BLaER1 (cell line): Measurements from ENCODE around the gene VPS41.

Experiments
- H3K27ac ChIP-seq: shearing (Covaris generic); formaldehyde crosslinking; 2 replicates; pipeline ENCODE4 v1.8.1; 2022
- H3K27me3 ChIP-seq: shearing (Covaris generic); formaldehyde crosslinking; 2 replicates; pipeline ENCODE4 v1.8.1; 2022
- H3K36me3 ChIP-seq: shearing (Covaris generic); formaldehyde crosslinking; 2 replicates; pipeline ENCODE4 v1.8.1; 2022
- H3K4me1 ChIP-seq: shearing (Covaris generic); formaldehyde crosslinking; 2 replicates; pipeline ENCODE4 v1.8.1; 2022
- H3K4me2 ChIP-seq: shearing (Covaris generic); formaldehyde crosslinking; 2 replicates; pipeline ENCODE4 v1.8.1; 2022
- H3K4me3 ChIP-seq: shearing (Covaris generic); formaldehyde crosslinking; 2 replicates; pipeline ENCODE4 v1.8.1; 2022
- H3K9ac ChIP-seq: shearing (Covaris generic); formaldehyde crosslinking; 2 replicates; pipeline ENCODE4 v1.8.1; 2022
- H3K9me3 ChIP-seq: shearing (Covaris generic); formaldehyde crosslinking; 2 replicates; pipeline ENCODE4 v1.8.1; 2022
- H4K20me1 ChIP-seq: shearing (Covaris generic); formaldehyde crosslinking; 2 replicates; pipeline ENCODE4 v1.8.1; 2022
- Cebpa-rat ChIP-seq: shearing (Covaris generic); IDR thresholded peaks from 2 replicates; pipeline ENCODE4 v1.8.1; 2022

Gene VPS41

DNA sequence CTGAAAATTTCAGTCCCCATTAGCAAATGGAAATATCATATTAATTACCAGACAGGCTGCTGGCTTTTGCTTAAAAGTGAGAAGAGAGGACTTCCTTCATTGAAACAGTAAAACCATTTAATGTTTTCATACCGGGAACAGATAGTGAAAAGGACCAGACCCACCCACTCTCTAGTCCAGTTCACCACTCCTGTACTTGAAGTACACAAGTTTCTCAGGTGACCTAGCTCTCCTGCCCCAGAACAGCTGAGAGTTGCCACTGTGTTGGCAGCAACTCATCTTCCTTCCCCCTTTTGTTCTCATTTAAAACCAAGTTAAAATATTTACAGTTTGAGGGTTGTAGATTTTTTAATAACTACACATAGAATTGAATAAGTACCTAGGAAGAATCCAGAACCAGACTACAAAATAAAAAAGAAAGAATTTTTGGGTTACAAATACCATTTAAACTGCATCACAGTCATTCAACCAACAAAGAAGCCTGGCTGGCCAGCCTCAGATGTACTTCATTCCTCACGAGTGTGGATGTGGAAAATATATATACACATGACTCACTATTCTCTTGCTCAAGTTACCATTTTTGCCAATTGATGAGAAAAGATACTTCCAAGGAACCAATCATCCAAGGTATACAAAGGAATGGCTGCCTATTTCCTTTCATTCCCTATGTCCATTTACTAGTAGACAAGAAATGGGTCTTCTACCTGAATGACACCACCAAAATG lies 68.1 kb downstream of the VPS41 start:
- Histone ChIP-seq H3K27me3 (no peaks in the 10 kb centered on the region), H3K9ac (no peak overlapping the region), H3K9me3 (peaks cover 4% of the 10 kb centered on the region), H3K36me3 (peaks cover 3% of the 10 kb centered on the region; the same call in 1 of the 2 replicates), H3K4me1 (peaks cover 13% of the 10 kb centered on the region), H4K20me1 (peaks cover 18% of the 10 kb centered on the region; the same call in 1 of the 2 replicates), H3K4me2 (no peak overlapping the region), H3K4me3 (no peak overlapping the region), H3K27ac (no peak overlapping the region)
- TF ChIP-seq Cebpa-rat = no peak

DNA sequence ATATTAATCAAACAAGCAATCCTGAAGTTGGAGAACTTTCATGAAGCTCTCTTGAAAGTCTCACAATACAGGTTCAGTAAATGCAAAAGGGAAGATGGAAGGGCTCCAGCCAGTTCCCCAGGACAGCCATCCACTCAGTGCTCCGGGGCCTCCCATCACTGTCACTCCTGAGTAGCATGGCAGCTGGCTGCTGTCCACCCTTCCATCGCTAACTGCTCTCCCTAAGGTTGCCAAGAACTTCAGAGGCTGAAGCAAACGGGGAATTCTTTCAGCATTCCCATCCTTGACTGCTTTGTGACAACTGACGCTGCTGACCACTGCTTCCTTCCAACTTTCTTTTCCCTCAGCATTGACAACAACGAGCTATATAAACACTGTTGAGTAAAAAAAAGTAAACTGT lies 69.1 kb downstream of the VPS41 start:
- Histone ChIP-seq H4K20me1 (peaks cover 12% of the 10 kb centered on the region; the same call in 1 of the 2 replicates), H3K4me3 (no peak overlapping the region), H3K36me3 (peaks cover 3% of the 10 kb centered on the region; the same call in 1 of the 2 replicates), H3K27me3 (no peaks in the 10 kb centered on the region), H3K9me3 (peaks cover 4% of the 10 kb centered on the region), H3K27ac (no peak overlapping the region), H3K4me1 (peaks cover 13% of the 10 kb centered on the region), H3K4me2 (no peak overlapping the region), H3K9ac (no peak overlapping the region)
- no peak for TF ChIP-seq Cebpa-rat

DNA sequence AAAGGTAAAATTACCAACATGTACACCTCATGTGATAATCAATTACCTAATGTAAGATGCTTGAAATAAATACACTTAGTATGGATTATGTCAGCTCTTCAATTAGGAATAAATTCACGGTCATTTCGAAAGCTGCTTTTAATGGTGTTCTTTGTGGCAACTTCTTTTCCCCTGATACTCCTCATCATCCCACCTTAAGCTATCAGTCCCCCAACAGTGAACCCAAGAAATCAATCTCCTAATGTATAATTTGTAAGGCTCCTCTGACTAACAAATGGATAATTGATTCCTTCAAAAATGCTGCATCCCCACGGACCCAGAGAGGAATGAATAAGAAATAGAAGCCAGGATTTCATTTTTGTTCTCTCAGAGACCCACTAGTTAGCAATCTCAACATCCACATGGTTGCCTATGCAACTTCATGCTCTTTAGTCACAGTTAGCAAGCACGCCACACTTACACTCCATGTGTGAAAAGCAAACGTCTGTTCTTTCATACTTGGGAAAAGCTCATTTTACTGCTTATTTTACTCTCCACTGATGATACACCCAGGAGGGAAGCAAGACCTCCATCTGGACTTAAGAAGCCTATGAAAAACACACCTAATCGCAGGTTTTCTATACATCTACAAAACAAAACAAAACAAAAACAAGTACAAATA lies 70.1 kb downstream of the VPS41 start:
- H3K9me3 ChIP-seq = peaks cover 4% of the 10 kb centered on the region
- H3K4me3 ChIP-seq = no peak overlapping the region
- H3K9ac ChIP-seq = no peak overlapping the region
- H4K20me1 ChIP-seq = peaks cover 7% of the 10 kb centered on the region; the same call in 1 of the 2 replicates
- H3K27me3 ChIP-seq = no peaks in the 10 kb centered on the region
- no peak overlapping the region for H3K27ac ChIP-seq
- H3K36me3 ChIP-seq = peaks cover 3% of the 10 kb centered on the region; the same call in 1 of the 2 replicates
- no peak overlapping the region for H3K4me2 ChIP-seq
- peaks cover 13% of the 10 kb centered on the region for H3K4me1 ChIP-seq
- TF ChIP-seq Cebpa-rat = no peak

- Histone ChIP-seq H3K9me3 (no peaks in the 10 kb centered on the region; the same call in 1 of the 2 replicates), H3K4me1 (no peaks in the 10 kb centered on the region), H3K27me3 (no peaks in the 10 kb centered on the region), H3K4me2 (no peak overlapping the region), H3K9ac (no peak overlapping the region), H3K36me3 (peaks cover 5% of the 10 kb centered on the region; the same call in 1 of the 2 replicates), H4K20me1 (no peaks in the 10 kb centered on the region), H3K4me3 (no peak overlapping the region), H3K27ac (no peak overlapping the region)
- no peak for TF ChIP-seq Cebpa-rat
Measured at GRCh38 chr7:38834357-38834756, 74.6 kb downstream of the VPS41 start.

DNA sequence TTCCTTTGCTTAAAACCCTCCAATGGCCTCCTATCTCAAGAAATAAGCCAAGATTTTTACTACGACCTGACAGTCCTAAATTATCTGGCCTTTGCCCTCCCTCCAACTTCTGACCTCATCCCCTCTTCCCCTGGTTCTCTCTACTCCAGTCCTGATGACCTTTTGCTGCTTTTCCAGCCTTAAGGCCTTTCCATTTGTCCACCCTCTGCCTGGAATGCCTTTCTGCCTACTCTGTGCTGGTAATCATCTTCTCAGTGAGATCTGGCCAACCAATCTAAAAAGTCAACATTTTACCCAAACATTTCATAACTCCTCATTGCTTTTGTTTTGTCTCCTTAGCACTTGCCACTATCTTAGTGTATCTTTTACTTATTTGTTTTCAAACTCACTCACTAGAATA lies 75.7 kb downstream of the VPS41 start:
- H3K36me3 ChIP-seq = peaks cover 5% of the 10 kb centered on the region; the same call in 1 of the 2 replicates
- no peaks in the 10 kb centered on the region for H3K27me3 ChIP-seq
- no peak overlapping the region for H3K27ac ChIP-seq
- TF ChIP-seq Cebpa-rat = no peak
- no peaks in the 10 kb centered on the region for H4K20me1 ChIP-seq
- no peak overlapping the region for H3K4me2 ChIP-seq
- H3K9ac ChIP-seq = no peak overlapping the region
- no peak overlapping the region for H3K4me3 ChIP-seq
- no peaks in the 10 kb centered on the region; the same call in 1 of the 2 replicates for H3K9me3 ChIP-seq
- no peaks in the 10 kb centered on the region for H3K4me1 ChIP-seq

- Histone ChIP-seq H3K4me2 (no peak overlapping the region), H3K27ac (no peak overlapping the region), H4K20me1 (no peaks in the 10 kb centered on the region), H3K27me3 (no peaks in the 10 kb centered on the region), H3K9me3 (no peaks in the 10 kb centered on the region), H3K4me1 (peaks cover 3% of the 10 kb centered on the region), H3K4me3 (no peak overlapping the region), H3K36me3 (peaks cover 5% of the 10 kb centered on the region; the same call in 1 of the 2 replicates), H3K9ac (no peak overlapping the region)
- TF ChIP-seq Cebpa-rat = no peak
Measured at GRCh38 chr7:38831259-38831996, 77.6 kb downstream of the VPS41 start.

GRCh38 chr7:38830826-38831225 lies 78.2 kb downstream of the VPS41 start:
- Histone ChIP-seq H3K4me1 (peaks cover 9% of the 10 kb centered on the region), H4K20me1 (no peaks in the 10 kb centered on the region), H3K4me2 (no peak overlapping the region), H3K36me3 (peaks cover 5% of the 10 kb centered on the region; the same call in 1 of the 2 replicates), H3K27ac (no peak overlapping the region), H3K9ac (no peak overlapping the region), H3K4me3 (no peak overlapping the region), H3K9me3 (no peaks in the 10 kb centered on the region), H3K27me3 (no peaks in the 10 kb centered on the region)
- TF ChIP-seq Cebpa-rat = no peak

- no peak overlapping the region for H3K9ac ChIP-seq
- peaks cover 5% of the 10 kb centered on the region; the same call in 1 of the 2 replicates for H3K36me3 ChIP-seq
- H3K27ac ChIP-seq = no peak overlapping the region
- no peak for TF ChIP-seq Cebpa-rat
- H3K4me3 ChIP-seq = no peak overlapping the region
- H3K27me3 ChIP-seq = no peaks in the 10 kb centered on the region
- H3K9me3 ChIP-seq = no peaks in the 10 kb centered on the region
- H3K4me1 ChIP-seq = peaks cover 12% of the 10 kb centered on the region
- H4K20me1 ChIP-seq = no peaks in the 10 kb centered on the region
- no peak overlapping the region for H3K4me2 ChIP-seq
Measured at GRCh38 chr7:38829488-38830165, 79.4 kb downstream of the VPS41 start.

DNA sequence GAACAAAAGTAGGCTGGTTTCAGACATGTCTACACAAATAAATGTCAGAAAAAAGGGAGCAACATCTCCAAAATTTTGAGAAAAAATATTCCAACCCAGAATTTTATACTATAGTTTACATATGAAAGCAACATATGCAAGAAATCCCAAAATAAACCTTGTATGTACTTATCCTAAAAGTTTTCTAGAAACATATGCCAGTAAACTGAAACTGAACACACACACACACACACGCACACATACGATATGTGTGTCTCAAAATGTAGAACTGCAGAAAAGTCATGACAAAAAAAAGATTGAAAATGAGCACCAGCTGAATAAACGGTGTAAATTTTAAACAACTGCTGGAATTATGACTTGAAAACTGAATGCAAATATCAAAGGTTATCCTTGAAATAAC lies 81.0 kb downstream of the VPS41 start:
- no peak overlapping the region for H3K9ac ChIP-seq
- no peaks in the 10 kb centered on the region for H3K27me3 ChIP-seq
- H3K4me1 ChIP-seq = peaks cover 12% of the 10 kb centered on the region
- TF ChIP-seq Cebpa-rat = no peak
- peaks cover 12% of the 10 kb centered on the region for H3K9me3 ChIP-seq
- H3K36me3 ChIP-seq = peaks cover 13% of the 10 kb centered on the region
- H4K20me1 ChIP-seq = no peaks in the 10 kb centered on the region
- H3K27ac ChIP-seq = no peak overlapping the region
- no peak overlapping the region for H3K4me3 ChIP-seq
- H3K4me2 ChIP-seq = no peak overlapping the region
